Gastrocnemius medialis (tissue), 4 donors: ENCODE results near the gene CRYBG1. TPM values are rescaled to one million over a fixed set of nuclear protein-coding genes. Genes with fewer than 3 reads are reported as not detected.

Source experiments
- ATAC-seq, 2 donors: fragments of 150-250 bp; one replicate each; pipeline ENCODE4 v1.9.1; 2016
- DNase-seq, 2 donors: peaks; one replicate each; pipeline ENCODE4 v3.0.0-alpha.2; 2019
- H3K27ac ChIP-seq, 4 donors: fragments of 200-600 bp; sonication (generic); 1 replicate in 1 of 4; 2 replicates in 3 of 4; pipeline ENCODE4 v1.5.1; 2016 to 2018; ENCODE audit warnings: mild to moderate bottlenecking in 2 of 4, moderate library complexity in 1 of 4
- H3K27me3 ChIP-seq, 3 donors: fragments of 200-600 bp; sonication (generic) in 2 of 3; 1 replicate in 1 of 3; 2 replicates in 2 of 3; pipeline versions ENCODE4 v1.5.1 to v1.6.0; 2016 to 2019; ENCODE audit warnings: mild to moderate bottlenecking in 1 of 3, moderate library complexity in 1 of 3
- H3K36me3 ChIP-seq, 2 donors: fragments of 200-600 bp; sonication (generic) in 1 of 2; one replicate each; pipeline ENCODE4 v1.5.1; 2017 to 2018
- H3K4me1 ChIP-seq, 2 donors: fragments of 200-600 bp; sonication (generic) in 1 of 2; one replicate each; pipeline ENCODE4 v1.5.1; 2016 to 2017; ENCODE audit warnings: mild to moderate bottlenecking in 2 of 2
- H3K4me3 ChIP-seq, 4 donors: fragments of 200-600 bp; sonication (generic) in 3 of 4; 1 replicate in 1 of 4; 2 replicates in 3 of 4; pipeline ENCODE4 v1.5.1; 2016 to 2019; ENCODE audit warnings: mild to moderate bottlenecking in 2 of 4
- H3K9me3 ChIP-seq, 3 donors: fragments of 200-600 bp; sonication (generic) in 2 of 3; 1 replicate in 1 of 3; 2 replicates in 2 of 3; pipeline ENCODE4 v1.5.1; 2016 to 2019
- CTCF ChIP-seq, 5 experiments: fragments of 450-650 bp in 3 of 5; fragments of 200-600 bp in 2 of 5; sonication (generic) in 2 of 5; IDR thresholded peaks in 4 of 5; conservative IDR thresholded peaks in 1 of 5; 1 replicate in 4 of 5; 2 replicates in 1 of 5; pipeline ENCODE4 v1.5.1; 2016 to 2019; ENCODE audit warnings: antibody characterized with exemption in 5 of 5, mild to moderate bottlenecking in 3 of 5, moderate library complexity in 3 of 5
- POLR2A ChIP-seq, 2 donors: fragments of 450-650 bp; IDR thresholded peaks; one replicate each; pipeline ENCODE4 v1.6.1; 2017; ENCODE audit warnings: antibody characterized with exemption in 2 of 2, mild to moderate bottlenecking in 2 of 2, moderate library complexity in 2 of 2
- in situ Hi-C, 4 donors: fragments of 200-750 bp; cut with MboI; loops; one replicate each; pipeline versions ENCODE4 v1.15.0 to v1.8.0; 2017; ENCODE audit warnings: low sequenced_read_pairs in 4 of 4
- intact Hi-C: fragments of 100-400 bp; cut with DNase I; formaldehyde crosslinking; loops from one replicate; pipeline ENCODE4 v1.15.1; 2023; ENCODE audit warnings: low total_unique reads
- total RNA-seq, 4 donors: library from RNA; depleted of rRNA; stranded (reverse); fragments of >200 nt; gene quantifications; one replicate each; pipeline versions ENCODE4 v1.1.0 to v1.2.3, GENCODE V29; 2016

The CRYBG1 gene
- total RNA-seq, 4 donors from 2014 or later = 0.98 to 1.5 (median 1.1) TPM

- DNase-seq (no peak), ATAC-seq (no peak)
- Histone ChIP-seq H3K27me3 (peaks cover 0 to 2% (median 0%) of the 10 kb centered on the region in 3 donors), H3K4me3 (no peak overlapping the region), H3K9me3 (no peaks in the 10 kb centered on the region), H3K36me3 (no peaks in the 10 kb centered on the region), H3K27ac (no peak overlapping the region), H3K4me1 (no peaks in the 10 kb centered on the region)
- in situ Hi-C loops = no loop called here
- TF ChIP-seq POLR2A (IDR thresholded peaks at IDR 0.05) (no peak), CTCF (IDR thresholded peaks at IDR 0.05 in 4 of 5, conservative IDR thresholded peaks at IDR 0.05 in 1 of 5) (no peak)
- intact Hi-C loops = no loop called here
Measured at GRCh38 chr6:106462923-106463557, 102.5 kb downstream of the CRYBG1 start.

- Histone ChIP-seq H3K27ac (no peak overlapping the region), H3K4me1 (no peaks in the 10 kb centered on the region), H3K27me3 (peaks cover 0 to 2% (median 0%) of the 10 kb centered on the region in 3 donors), H3K9me3 (no peaks in the 10 kb centered on the region), H3K36me3 (no peaks in the 10 kb centered on the region), H3K4me3 (no peak overlapping the region)
- ATAC-seq = no peak
- in situ Hi-C loops = no loop called here
- TF ChIP-seq CTCF (IDR thresholded peaks at IDR 0.05 in 4 of 5, conservative IDR thresholded peaks at IDR 0.05 in 1 of 5) = no peak
- no peak for TF ChIP-seq POLR2A (IDR thresholded peaks at IDR 0.05)
- no peak for DNase-seq
- intact Hi-C loops = no loop called here
Measured at GRCh38 chr6:106466211-106466610, 105.7 kb downstream of the CRYBG1 start.

- no peaks in the 10 kb centered on the region for H3K9me3 ChIP-seq
- no peaks in the 10 kb centered on the region for H3K36me3 ChIP-seq
- DNase-seq = no peak
- H3K27ac ChIP-seq = no peak overlapping the region
- no peak overlapping the region for H3K4me3 ChIP-seq
- intact Hi-C loops (no loop called here), in situ Hi-C loops (no loop called here)
- no peaks in the 10 kb centered on the region for H3K4me1 ChIP-seq
- no peak for ATAC-seq
- peaks cover 0 to 2% (median 0%) of the 10 kb centered on the region in 3 donors for H3K27me3 ChIP-seq
- TF ChIP-seq POLR2A (IDR thresholded peaks at IDR 0.05) (no peak), CTCF (IDR thresholded peaks at IDR 0.05 in 4 of 5, conservative IDR thresholded peaks at IDR 0.05 in 1 of 5) (no peak)
Measured at GRCh38 chr6:106468935-106469334, 108.4 kb downstream of the CRYBG1 start.

GRCh38 chr6:106469882-106470281 is 109.4 kb downstream of the CRYBG1 start:
- in situ Hi-C loops = no loop called here
- no peak overlapping the region for H3K27ac ChIP-seq
- H3K4me3 ChIP-seq = no peak overlapping the region
- H3K36me3 ChIP-seq = no peaks in the 10 kb centered on the region
- no peaks in the 10 kb centered on the region for H3K9me3 ChIP-seq
- ATAC-seq (no peak), DNase-seq (no peak)
- H3K4me1 ChIP-seq = no peaks in the 10 kb centered on the region
- intact Hi-C loops = no loop called here
- H3K27me3 ChIP-seq = peaks cover 0 to 2% (median 0%) of the 10 kb centered on the region in 3 donors
- no peak for TF ChIP-seq CTCF (IDR thresholded peaks at IDR 0.05 in 4 of 5, conservative IDR thresholded peaks at IDR 0.05 in 1 of 5)
- TF ChIP-seq POLR2A (IDR thresholded peaks at IDR 0.05) = no peak

- ATAC-seq (no peak), DNase-seq (no peak)
- no peak overlapping the region for H3K27ac ChIP-seq
- no peaks in the 10 kb centered on the region for H3K27me3 ChIP-seq
- H3K9me3 ChIP-seq = no peaks in the 10 kb centered on the region
- in situ Hi-C loops = no loop called here
- intact Hi-C loops = no loop called here
- no peaks in the 10 kb centered on the region for H3K36me3 ChIP-seq
- TF ChIP-seq POLR2A (IDR thresholded peaks at IDR 0.05) (no peak), CTCF (IDR thresholded peaks at IDR 0.05 in 4 of 5, conservative IDR thresholded peaks at IDR 0.05 in 1 of 5) (no peak)
- no peak overlapping the region for H3K4me3 ChIP-seq
- no peaks in the 10 kb centered on the region for H3K4me1 ChIP-seq
Measured at GRCh38 chr6:106470316-106470715, 109.8 kb downstream of the CRYBG1 start.
